ENCODE data around the gene MRPS14. TPM values are rescaled to one million over a fixed set of nuclear protein-coding genes. Genes with fewer than 3 reads are reported as not detected.

The MRPS14 gene
- total and polyA plus RNA-seq, 2 of the 4 experiments (the other 2 are of a cell fraction), result 22.0 to 23.1 TPM

DNA sequence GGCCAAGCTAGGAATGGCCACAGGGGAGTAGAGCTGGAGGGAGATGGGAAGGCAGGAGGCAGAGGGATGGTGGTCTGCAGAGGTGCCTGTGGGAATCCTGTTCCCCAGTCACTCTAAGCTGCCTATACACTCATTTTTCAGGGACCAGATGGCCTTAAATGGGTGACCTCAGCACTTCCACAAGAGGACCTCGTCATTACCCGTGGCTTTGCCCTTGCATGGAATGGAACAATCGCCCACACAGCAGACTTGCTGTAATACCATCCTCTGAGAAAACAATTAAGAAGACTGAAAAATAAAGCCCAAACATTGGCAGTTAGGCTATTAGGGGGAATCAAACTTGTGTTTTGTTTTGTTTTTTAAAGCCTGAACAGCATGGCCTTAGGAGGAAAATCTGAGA lies 31.5 kb upstream of the MRPS14 start:
- ChIA-PET CTCF (interaction anchor here (0.7 to 0.8 kb wide), 2 partner anchors 15 to 71 kb away, joined by 3 read pairs; no protein-coding TSS in a partner anchor), POLR2A (ENCODE audit: unreplicated experiment) (no interaction called here)
- Histone ChIP-seq H3K4me3 (ENCODE audit: insufficient read depth, low read depth, low read length) (no peak overlapping the region), H3K4me1 (ENCODE audit: control insufficient read depth, insufficient read depth, low read length) (no peaks in the 10 kb centered on the region), H3K18ac (ENCODE audit: low read depth, low read length) (no peak overlapping the region), H2BK120ac (ENCODE audit: low read depth, low read length) (no peak overlapping the region), H3K14ac (replicated peaks; ENCODE audit: low read depth, low read length) (no peak overlapping the region), H3K4me2 (ENCODE audit: low read depth, low read length) (no peak overlapping the region), H3K23ac (ENCODE audit: low read depth, low read length) (no peak overlapping the region), H4K5ac (ENCODE audit: low read depth, low read length) (no peak overlapping the region), H3K9ac (ENCODE audit: low read depth, low read length) (no peak overlapping the region), H4K91ac (ENCODE audit: insufficient read depth, low read depth, low read length) (no peak overlapping the region), H3K79me1 (ENCODE audit: low read depth in 1 of 2, low read length in 2 of 2) (no peaks in the 10 kb centered on the region), H4K20me1 (ENCODE audit: insufficient read depth, low read length) (no peaks in the 10 kb centered on the region), H3K27me3 (ENCODE audit: control insufficient read depth, insufficient read depth, low read length) (no peaks in the 10 kb centered on the region), H3K9me1 (ENCODE audit: insufficient read depth, low read length) (no peaks in the 10 kb centered on the region), H3K56ac (ENCODE audit: extremely low read depth, insufficient read depth, low read length) (no peak overlapping the region), H2AK5ac (ENCODE audit: low read depth, low read length) (no peak overlapping the region), H4K8ac (ENCODE audit: low read depth in 2 of 2, low read length in 2 of 2) (no peak overlapping the region), H2AK9ac (replicated peaks; ENCODE audit: low read depth, low read length, poor library complexity) (no peak overlapping the region), H2AFZ (replicated peaks; ENCODE audit: low read length, poor library complexity) (no peak overlapping the region), H3K9me3 (ENCODE audit: control insufficient read depth, insufficient read depth, low read length) (no peaks in the 10 kb centered on the region), H2BK5ac (ENCODE audit: low read depth, low read length, poor library complexity, severe bottlenecking) (no peak overlapping the region), H3K4ac (ENCODE audit: low read depth, low read length) (no peak overlapping the region), H3K36me3 (ENCODE audit: control insufficient read depth, insufficient read depth, low read length) (no peaks in the 10 kb centered on the region), H3K27ac (ENCODE audit: insufficient read depth, low read length) (no peak overlapping the region), H2BK15ac (ENCODE audit: low read depth, low read length) (no peak overlapping the region), H2BK20ac (ENCODE audit: low read depth, low read length) (no peak overlapping the region)
- dilution Hi-C loops (cut with HindIII; ENCODE audit: low sequenced_read_pairs, unreplicated experiment) (no loop called here), intact Hi-C loops (cut with micrococcal nuclease) (no loop called here), in situ Hi-C loops (cut with MboI; ENCODE audit: low sequenced_read_pairs) (no loop called here)
- BruUV-seq (replicated peaks), result no TSS peak
- no peak for TF ChIP-seq BHLHE40 (IDR thresholded peaks at IDR 0.05; ENCODE audit: low read depth, low read length)
- TF ChIP-seq MXI1 (IDR thresholded peaks at IDR 0.05; ENCODE audit: borderline replicate concordance, low read depth, low read length), result no peak
- WGBS, 2 experiments (ENCODE audit: extremely low coverage in 2 of 2, insufficient read length in 1 of 2), result no CpG with 5 or more reads among the region's 3 CpGs
- DNase-seq (no peak), ATAC-seq (ENCODE audit: low read depth) (no peak)

Data from IMR-90 (cell line).